Duodenal mucosa (tissue), 2 donors: ENCODE data around the gene CFAP47.
"Not testable (repeated sequence)": the region's sequence is repeated elsewhere in the genome, so short reads cannot be mapped to it uniquely, and the experiment has no call there.

Source experiments
- H3K27ac ChIP-seq: one replicate; pipeline ENCODE4 v1.7.0; 2013; ENCODE audit warnings: low read depth, low read length
- H3K27me3 ChIP-seq, 2 donors: one replicate each; pipeline ENCODE4 v1.7.0; 2013; ENCODE audit warnings: low read length in 2 of 2, control low read depth in 1 of 2; ENCODE audit not compliant: insufficient read depth in 2 of 2, control insufficient read depth in 1 of 2
- H3K36me3 ChIP-seq, 2 donors: one replicate each; pipeline ENCODE4 v1.7.0; 2013; ENCODE audit warnings: low read length in 2 of 2, control low read depth in 1 of 2; ENCODE audit not compliant: insufficient read depth in 2 of 2, control insufficient read depth in 1 of 2
- H3K4me1 ChIP-seq, 2 donors: one replicate each; pipeline ENCODE4 v1.7.0; 2013; ENCODE audit warnings: low read length in 2 of 2, control low read depth in 1 of 2; ENCODE audit not compliant: insufficient read depth in 2 of 2, control insufficient read depth in 1 of 2
- H3K4me3 ChIP-seq, 2 donors: one replicate each; pipeline ENCODE4 v1.7.0; 2013; ENCODE audit warnings: low read length in 2 of 2, low read depth in 1 of 2
- H3K9ac ChIP-seq, 2 donors: one replicate each; pipeline ENCODE4 v1.7.0; 2013; ENCODE audit warnings: low read length in 2 of 2, low read depth in 1 of 2
- H3K9me3 ChIP-seq, 2 donors: one replicate each; pipeline ENCODE4 v1.7.0; 2013; ENCODE audit warnings: low read length in 2 of 2, control low read depth in 1 of 2; ENCODE audit not compliant: control insufficient read depth in 1 of 2

Gene CFAP47

DNA sequence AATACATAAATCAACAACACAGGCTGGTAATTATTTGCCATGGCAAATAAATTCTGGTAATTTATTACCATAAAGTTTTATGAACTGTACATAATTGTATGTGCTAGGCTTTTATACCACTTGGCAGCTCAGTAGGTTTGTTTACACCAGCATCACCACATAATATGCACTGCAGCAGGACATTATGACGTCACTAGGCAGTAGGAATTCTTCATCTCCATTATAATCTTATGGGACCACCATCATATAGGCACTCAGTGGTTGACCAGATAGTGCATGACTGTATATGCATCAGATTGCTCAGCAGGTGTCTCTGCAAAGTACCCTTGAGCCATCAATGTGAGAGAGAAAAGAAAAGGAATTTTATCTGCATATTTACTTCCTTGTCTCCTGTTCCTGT lies 295.4 kb downstream of the CFAP47 start:
- Histone ChIP-seq H3K4me3 (no peak overlapping the region), H3K9ac (no peak overlapping the region), H3K27me3 (no peaks in the 10 kb centered on the region), H3K9me3 (no peaks in the 10 kb centered on the region), H3K36me3 (no peaks in the 10 kb centered on the region), H3K27ac (no peak overlapping the region), H3K4me1 (no peaks in the 10 kb centered on the region)

DNA sequence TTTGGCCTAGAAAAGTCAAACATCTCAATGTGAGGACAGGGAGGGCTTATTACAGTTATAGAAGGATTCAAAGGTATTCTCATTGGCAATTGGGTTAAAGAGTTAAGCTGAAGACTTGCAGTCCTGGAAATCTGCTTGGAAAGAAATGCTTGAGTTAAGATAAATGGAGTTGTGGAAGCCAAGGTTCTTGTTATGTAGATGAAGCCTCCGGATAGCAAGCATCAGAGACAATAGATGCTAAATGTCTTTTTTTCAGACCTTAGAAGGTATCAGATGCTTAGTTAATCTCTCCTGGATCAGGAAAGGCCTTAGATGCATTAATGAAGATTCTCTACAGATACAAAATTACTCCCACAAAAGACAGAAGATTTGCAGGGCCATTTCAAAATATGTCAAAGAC lies 299.3 kb downstream of the CFAP47 start:
- H3K9me3 ChIP-seq, result no peaks in the 10 kb centered on the region
- no peak overlapping the region for H3K27ac ChIP-seq
- no peak overlapping the region for H3K9ac ChIP-seq
- no peaks in the 10 kb centered on the region for H3K4me1 ChIP-seq
- H3K27me3 ChIP-seq, result no peaks in the 10 kb centered on the region
- H3K36me3 ChIP-seq, result no peaks in the 10 kb centered on the region
- H3K4me3 ChIP-seq, result no peak overlapping the region

DNA sequence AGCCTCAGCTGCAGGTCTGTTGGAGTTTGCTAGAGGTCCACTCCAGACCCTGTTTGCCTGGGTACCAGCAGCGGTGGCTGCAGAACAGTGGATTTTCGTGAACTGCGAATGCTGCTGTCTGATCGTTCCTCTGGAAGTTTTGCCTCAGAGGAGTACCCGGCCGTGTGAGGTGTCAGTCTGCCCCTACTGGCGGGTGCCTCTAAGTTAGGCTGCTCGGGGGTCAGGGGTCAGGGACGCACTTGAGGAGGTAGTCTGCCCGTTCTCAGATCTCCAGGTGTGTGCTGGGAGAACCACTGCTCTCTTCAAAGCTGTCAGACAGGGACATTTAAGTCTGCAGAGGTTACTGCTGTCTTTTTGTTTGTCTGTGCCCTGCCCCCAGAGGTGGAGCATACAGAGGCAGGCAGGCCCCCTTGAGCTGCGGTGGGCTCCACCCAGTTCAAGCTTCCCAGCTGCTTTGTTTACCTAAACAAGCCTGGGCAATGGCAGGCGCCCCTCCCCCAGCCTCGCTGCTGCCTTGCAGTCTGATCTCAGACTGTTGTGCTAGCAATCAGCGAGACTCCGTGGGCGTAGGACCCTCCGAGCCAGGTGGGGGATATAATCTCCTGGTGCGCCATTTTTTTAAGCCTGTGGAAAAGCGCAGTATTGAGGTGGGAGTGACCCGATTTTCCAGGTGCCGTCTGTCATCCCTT lies 315.4 kb downstream of the CFAP47 start:
- H3K27me3 ChIP-seq, H3K4me3 ChIP-seq, H3K9ac ChIP-seq: not testable (repeated sequence)

DNA sequence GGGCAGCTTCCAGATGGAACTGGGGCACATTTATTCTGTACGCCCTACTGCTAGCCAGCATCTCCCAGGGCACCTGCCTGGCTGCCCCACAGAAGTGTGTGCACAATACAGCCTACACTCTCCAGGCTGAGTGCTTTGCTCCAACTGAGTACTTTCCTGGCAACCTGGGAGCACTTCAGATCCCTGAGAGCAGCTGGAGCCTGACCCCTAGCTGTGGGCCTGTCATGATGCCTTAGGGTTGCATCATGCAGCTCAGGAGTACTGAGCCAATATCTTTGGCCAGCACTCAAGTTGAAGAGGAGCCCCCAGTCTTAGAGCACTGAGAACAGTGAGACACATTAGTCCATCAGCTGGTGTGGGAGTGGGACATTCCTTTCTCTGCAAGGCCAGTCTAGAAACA lies 321.9 kb downstream of the CFAP47 start:
- Histone ChIP-seq H3K4me1 (no peaks in the 10 kb centered on the region), H3K27me3 (no peaks in the 10 kb centered on the region), H3K4me3 (no peak overlapping the region), H3K9me3 (no peaks in the 10 kb centered on the region), H3K9ac (no peak overlapping the region), H3K27ac (no peak overlapping the region), H3K36me3 (no peaks in the 10 kb centered on the region)

More for the DNA sequence above, 315.4 kb downstream of the CFAP47 start:
- H3K27ac ChIP-seq, H3K9me3 ChIP-seq, H3K36me3 ChIP-seq, H3K4me1 ChIP-seq: not testable (repeated sequence)

DNA sequence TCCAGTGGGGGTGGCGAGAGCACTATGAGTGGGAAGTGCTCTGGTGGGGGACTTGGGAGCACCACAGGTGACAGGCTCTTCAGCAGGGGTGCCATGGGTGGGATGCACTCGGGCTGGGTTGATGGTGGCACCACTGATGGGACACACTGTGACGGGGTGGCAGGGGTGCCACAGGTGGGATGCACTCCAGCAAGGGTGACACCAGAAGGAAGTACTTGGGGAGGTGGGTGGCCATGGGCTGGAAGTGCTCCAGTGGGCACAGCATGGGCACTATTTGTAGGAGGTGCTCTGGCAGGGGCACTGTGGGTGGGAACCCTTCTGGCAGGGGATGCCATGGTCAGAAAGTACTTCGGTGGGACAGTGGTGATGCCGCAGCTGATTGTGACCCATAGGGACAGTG lies 346.6 kb downstream of the CFAP47 start:
- H3K9me3 ChIP-seq, result no peaks in the 10 kb centered on the region
- no peak overlapping the region for H3K4me3 ChIP-seq
- no peak overlapping the region for H3K27ac ChIP-seq
- H3K9ac ChIP-seq, result no peak overlapping the region
- H3K36me3 ChIP-seq, result no peaks in the 10 kb centered on the region
- H3K27me3 ChIP-seq, result no peaks in the 10 kb centered on the region
- H3K4me1 ChIP-seq, result no peaks in the 10 kb centered on the region

DNA sequence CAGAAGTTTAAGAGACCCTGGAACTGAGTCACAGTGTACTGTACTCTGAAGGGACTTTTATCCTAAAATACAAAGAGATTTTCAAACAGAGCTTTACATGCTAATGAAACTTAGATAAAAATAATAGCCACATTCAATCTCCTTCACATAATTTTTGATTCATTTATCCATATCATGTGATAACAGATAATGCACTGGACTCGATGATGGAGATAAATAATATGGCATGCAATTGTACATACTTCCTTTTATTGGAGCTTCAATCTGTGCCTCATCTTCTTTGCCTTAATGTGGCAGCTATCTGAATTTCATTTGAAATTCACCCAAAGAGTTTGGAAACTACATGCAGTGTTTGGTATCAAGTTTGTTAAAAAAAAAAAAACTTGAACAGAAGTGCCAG lies 390.6 kb downstream of the CFAP47 start:
- Histone ChIP-seq H3K4me3 (no peak overlapping the region), H3K27me3 (no peaks in the 10 kb centered on the region), H3K9ac (no peak overlapping the region), H3K4me1 (no peaks in the 10 kb centered on the region), H3K36me3 (no peaks in the 10 kb centered on the region), H3K27ac (no peak overlapping the region), H3K9me3 (no peaks in the 10 kb centered on the region)

DNA sequence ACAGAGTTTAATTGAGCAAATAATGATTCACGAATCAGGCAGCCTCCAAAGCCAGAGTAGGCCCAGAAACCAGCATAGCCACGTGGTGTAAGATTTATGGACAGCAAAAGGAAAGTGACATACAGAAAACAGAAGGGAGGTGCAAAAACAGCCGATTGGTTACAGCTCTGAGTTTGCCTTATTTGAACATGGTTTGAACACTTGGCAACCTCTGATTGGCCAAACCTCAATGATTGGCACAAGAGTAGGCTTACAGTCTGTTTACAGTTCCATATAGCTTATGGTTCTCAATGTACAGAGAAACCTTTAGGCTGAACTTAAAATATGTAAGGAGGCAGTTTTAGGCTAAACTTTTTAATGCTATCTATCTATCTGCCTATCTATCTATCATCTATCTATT lies 394.8 kb downstream of the CFAP47 start:
- Histone ChIP-seq H3K36me3 (no peaks in the 10 kb centered on the region), H3K27ac (no peak overlapping the region), H3K9me3 (no peaks in the 10 kb centered on the region), H3K27me3 (no peaks in the 10 kb centered on the region), H3K4me3 (no peak overlapping the region), H3K4me1 (no peaks in the 10 kb centered on the region), H3K9ac (no peak overlapping the region)

DNA sequence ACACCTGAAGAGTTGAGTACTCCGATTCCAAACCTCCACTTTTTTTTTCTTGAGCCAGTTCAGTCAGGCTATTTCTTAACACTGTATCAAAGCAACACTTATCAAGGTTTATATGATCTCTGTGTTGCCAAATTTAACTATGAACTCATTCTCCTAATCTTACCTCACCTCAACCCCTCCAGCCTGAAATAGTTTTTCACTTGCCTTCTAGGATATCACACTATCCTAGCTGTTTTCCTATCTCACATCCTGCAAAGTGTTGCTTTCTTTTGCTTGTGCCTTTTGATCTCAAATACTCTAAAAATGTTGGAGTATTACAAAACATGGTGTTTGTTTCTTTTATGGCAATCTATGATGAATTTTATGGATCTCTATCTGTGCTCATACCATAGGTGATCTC lies 415.0 kb downstream of the CFAP47 start:
- H3K4me3 ChIP-seq, result no peak overlapping the region
- no peaks in the 10 kb centered on the region for H3K27me3 ChIP-seq
- H3K27ac ChIP-seq, result no peak overlapping the region
- H3K9ac ChIP-seq, result no peak overlapping the region
- no peaks in the 10 kb centered on the region for H3K4me1 ChIP-seq
- no peaks in the 10 kb centered on the region for H3K9me3 ChIP-seq
- H3K36me3 ChIP-seq, result no peaks in the 10 kb centered on the region

DNA sequence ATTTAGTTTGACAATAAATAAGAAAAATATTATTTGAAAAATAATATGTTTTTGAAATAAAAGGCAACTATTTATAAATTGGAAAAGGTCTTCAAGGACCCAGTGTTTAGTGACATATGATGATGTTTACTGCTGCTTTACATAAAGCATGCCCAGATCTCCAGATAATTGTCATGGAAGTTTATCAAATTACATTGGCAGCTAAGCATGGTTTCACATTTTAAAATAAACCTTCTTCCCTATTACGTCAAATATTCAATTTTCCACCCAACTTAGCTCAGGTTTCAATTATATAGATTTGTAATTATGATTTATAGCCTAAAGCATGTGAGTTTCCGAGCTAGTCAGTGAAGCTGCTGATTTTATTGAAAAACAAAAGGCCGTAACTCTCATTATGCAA lies 417.2 kb downstream of the CFAP47 start:
- H3K9ac ChIP-seq, result no peak overlapping the region
- H3K27me3 ChIP-seq, result no peaks in the 10 kb centered on the region
- no peaks in the 10 kb centered on the region for H3K36me3 ChIP-seq
- no peaks in the 10 kb centered on the region for H3K4me1 ChIP-seq
- H3K4me3 ChIP-seq, result no peak overlapping the region
- H3K27ac ChIP-seq, result no peak overlapping the region
- H3K9me3 ChIP-seq, result no peaks in the 10 kb centered on the region

DNA sequence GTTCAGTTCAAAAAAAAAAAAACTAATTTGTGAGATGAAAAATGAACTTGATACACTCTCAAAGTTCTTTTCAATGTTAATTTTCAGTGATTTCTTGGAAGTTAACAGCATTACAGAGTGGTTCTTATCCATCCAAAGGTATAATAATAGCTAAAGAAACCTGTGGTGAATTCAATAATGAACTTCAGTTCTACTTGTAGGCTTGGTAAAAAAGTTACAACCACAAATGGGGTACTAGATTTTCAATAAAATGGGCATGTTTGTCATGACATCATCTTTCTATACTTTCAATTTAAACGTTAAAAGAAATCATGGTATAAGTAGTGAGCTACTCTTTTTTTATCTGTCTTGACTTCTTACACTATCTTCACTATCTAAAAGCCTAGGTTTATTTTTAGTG lies 424.8 kb downstream of the CFAP47 start:
- Histone ChIP-seq H3K27me3 (no peaks in the 10 kb centered on the region), H3K4me1 (no peaks in the 10 kb centered on the region), H3K9me3 (no peaks in the 10 kb centered on the region), H3K27ac (no peak overlapping the region), H3K9ac (no peak overlapping the region), H3K4me3 (no peak overlapping the region), H3K36me3 (no peaks in the 10 kb centered on the region)

DNA sequence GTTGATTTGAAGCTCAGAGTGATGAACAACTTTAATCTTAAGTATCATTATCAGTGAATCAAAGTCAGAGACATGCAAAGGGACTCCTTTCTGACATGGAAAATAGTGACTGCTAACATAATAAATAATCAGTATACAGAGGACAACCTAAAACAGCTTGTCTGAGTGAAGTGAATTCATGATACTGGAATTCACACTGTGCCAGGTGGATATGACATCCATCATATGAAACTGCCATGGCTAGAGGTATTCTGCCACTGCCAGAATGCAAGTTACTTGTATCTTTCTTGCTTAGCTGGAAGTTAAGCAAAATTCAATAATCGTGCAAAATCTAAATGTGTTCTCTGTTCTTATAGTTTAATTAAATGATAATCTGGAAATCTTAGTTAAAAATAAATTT lies 429.0 kb downstream of the CFAP47 start:
- no peaks in the 10 kb centered on the region for H3K4me1 ChIP-seq
- no peaks in the 10 kb centered on the region for H3K36me3 ChIP-seq
- no peaks in the 10 kb centered on the region for H3K9me3 ChIP-seq
- no peak overlapping the region for H3K4me3 ChIP-seq
- no peak overlapping the region for H3K9ac ChIP-seq
- H3K27me3 ChIP-seq, result no peaks in the 10 kb centered on the region
- H3K27ac ChIP-seq, result no peak overlapping the region
